Common myeloid progenitor, CD34-positive (primary cell): ENCODE results near the gene ASIC3.

Source experiments
- CTCF ChIA-PET: fragments of 350-600 bp; sonication (Branson Sonifier 250); formaldehyde crosslinking; loops from one replicate; lab custom pipeline; 2021; ENCODE audit warnings: antibody characterized with exemption; lab: Charles Lee
- POLR2A ChIA-PET: fragments of 350-600 bp; sonication (Branson Sonifier 250); formaldehyde crosslinking; loops from one replicate; lab custom pipeline; 2021; ENCODE audit warnings: antibody characterized with exemption; lab: Charles Lee
- DNase-seq, 3 donors: peaks; one replicate each; pipeline versions ENCODE4 v3.0.0 to v3.0.0-alpha.2; 2013
- H3K27ac ChIP-seq, 2 experiments: 1 replicate in 1 of 2; 2 replicates in 1 of 2; pipeline ENCODE4 v1.7.0; 2013; ENCODE audit warnings: inconsistent platforms in 2 of 2, low read length in 2 of 2, mild to moderate bottlenecking in 2 of 2, low read depth in 1 of 2, moderate library complexity in 1 of 2; ENCODE audit not compliant: severe bottlenecking in 2 of 2, insufficient read depth in 1 of 2, poor library complexity in 1 of 2
- H3K27me3 ChIP-seq, 5 experiments: replicated peaks in 2 of 5; 1 replicate in 3 of 5; 2 replicates in 2 of 5; pipeline versions ENCODE4 v1.6.1 to v1.7.0; 2013; ENCODE audit warnings: low read length in 4 of 5, mild to moderate bottlenecking in 2 of 5, moderate library complexity in 2 of 5, inconsistent platforms in 1 of 5; ENCODE audit not compliant: insufficient read depth in 5 of 5, control insufficient read depth in 4 of 5
- H3K36me3 ChIP-seq, 4 experiments: 1 replicate in 2 of 4; 2 replicates in 2 of 4; pipeline versions ENCODE4 v1.6.1 to v1.7.0; 2013; ENCODE audit warnings: low read length in 3 of 4, control low read depth in 1 of 4, mild to moderate bottlenecking in 1 of 4; ENCODE audit not compliant: control insufficient read depth in 4 of 4, insufficient read depth in 4 of 4
- H3K4me1 ChIP-seq, 4 experiments: 1 replicate in 3 of 4; 2 replicates in 1 of 4; pipeline versions ENCODE4 v1.6.1 to v1.7.1; 2013; ENCODE audit warnings: low read length in 3 of 4, mild to moderate bottlenecking in 3 of 4, control low read depth in 1 of 4, inconsistent platforms in 1 of 4, moderate library complexity in 1 of 4; ENCODE audit not compliant: control insufficient read depth in 4 of 4, insufficient read depth in 4 of 4; ENCODE audit errors: control extremely low read depth in 1 of 4
- H3K4me3 ChIP-seq, 7 experiments: 1 replicate in 4 of 7; 2 replicates in 3 of 7; pipeline versions ENCODE4 v1.5.1 to v1.7.0; 2013; ENCODE audit warnings: mild to moderate bottlenecking in 7 of 7, low read length in 6 of 7, moderate library complexity in 6 of 7, inconsistent platforms in 2 of 7, low read depth in 2 of 7, control low read depth in 1 of 7; ENCODE audit not compliant: insufficient read depth in 4 of 7, control insufficient read depth in 1 of 7; ENCODE audit errors: extremely low read depth in 1 of 7
- H3K9me3 ChIP-seq, 5 experiments: 1 replicate in 4 of 5; 2 replicates in 1 of 5; pipeline versions ENCODE4 v1.6.1 to v1.7.1; 2013; ENCODE audit warnings: low read length in 4 of 5, mild to moderate bottlenecking in 2 of 5, inconsistent platforms in 1 of 5, low read depth in 1 of 5, moderate library complexity in 1 of 5; ENCODE audit not compliant: control insufficient read depth in 4 of 5, insufficient read depth in 2 of 5; ENCODE audit errors: control extremely low read depth in 1 of 5
- WGBS: methylation state at CpG from one replicate; pipeline ENCODE4 v1.1.5; 2013; ENCODE audit not compliant: insufficient coverage; 5-methylcytosine and 5-hydroxymethylcytosine counted together

The ASIC3 gene

DNA sequence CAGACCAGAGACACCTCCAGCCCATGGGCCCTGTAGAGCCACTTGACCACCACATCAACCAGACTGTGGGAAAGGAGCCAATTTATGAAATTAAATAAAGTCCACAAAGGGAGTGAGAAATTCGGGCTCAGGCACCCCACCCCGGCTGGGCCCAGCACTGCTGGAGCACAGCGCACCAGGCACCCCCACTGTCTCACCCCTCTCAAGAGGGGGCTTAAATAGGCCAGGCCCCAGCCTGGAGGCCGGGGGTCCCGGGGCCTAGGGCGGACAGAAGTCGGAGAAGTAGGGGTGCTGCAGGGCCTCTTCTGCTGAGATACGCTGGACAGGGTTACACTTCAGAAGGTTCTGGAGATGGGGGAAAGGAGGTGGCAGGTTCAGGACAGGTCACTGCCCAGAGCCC, 5.4 kb downstream of the ASIC3 start:
- Histone ChIP-seq H3K27me3 (peaks cover 0 to 13% (median 0%) of the 10 kb centered on the region in 5 experiments), H3K4me3 (no peak overlapping the region), H3K27ac (no peak overlapping the region), H3K36me3 (peaks cover 0 to 3% (median 1%) of the 10 kb centered on the region in 4 experiments), H3K4me1 (peaks cover 3 to 56% (median 38%) of the 10 kb centered on the region in 4 experiments), H3K9me3 (no peaks in the 10 kb centered on the region)
- ChIA-PET CTCF (no interaction called here), POLR2A (no interaction called here)
- DNase-seq = no peak
- WGBS = 97% methylated on average over 4 of the region's 8 CpGs

DNA sequence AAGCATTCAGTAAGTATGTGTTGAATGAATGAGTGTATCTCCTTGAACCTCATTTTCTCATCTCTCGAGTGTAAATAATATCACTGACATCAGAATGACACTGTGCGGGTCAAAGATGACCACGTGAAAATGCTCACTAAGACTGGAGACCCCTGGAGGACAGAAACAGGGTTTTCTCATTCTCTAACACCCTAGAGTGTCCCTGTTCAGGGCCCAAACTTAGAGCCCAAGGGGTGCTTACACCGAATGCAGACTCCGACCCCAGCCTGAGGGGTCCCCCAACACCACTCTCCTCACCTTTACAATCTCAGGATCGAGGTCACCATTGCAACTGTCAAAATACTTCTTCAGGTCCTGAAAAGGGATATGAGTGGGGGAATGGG, 7.9 kb downstream of the ASIC3 start:
- H3K27ac ChIP-seq = no peak overlapping the region
- 100% methylated on average over 3 of the region's 6 CpGs for WGBS
- peaks cover 0 to 3% (median 0%) of the 10 kb centered on the region in 5 experiments for H3K27me3 ChIP-seq
- no peaks in the 10 kb centered on the region for H3K9me3 ChIP-seq
- H3K4me1 ChIP-seq = peaks cover 5 to 60% (median 49%) of the 10 kb centered on the region in 4 experiments
- H3K36me3 ChIP-seq = peaks cover 0 to 3% (median 1%) of the 10 kb centered on the region in 4 experiments
- POLR2A ChIA-PET = no interaction called here
- DNase-seq = no peak
- H3K4me3 ChIP-seq = no peak overlapping the region
- CTCF ChIA-PET = no interaction called here

DNA sequence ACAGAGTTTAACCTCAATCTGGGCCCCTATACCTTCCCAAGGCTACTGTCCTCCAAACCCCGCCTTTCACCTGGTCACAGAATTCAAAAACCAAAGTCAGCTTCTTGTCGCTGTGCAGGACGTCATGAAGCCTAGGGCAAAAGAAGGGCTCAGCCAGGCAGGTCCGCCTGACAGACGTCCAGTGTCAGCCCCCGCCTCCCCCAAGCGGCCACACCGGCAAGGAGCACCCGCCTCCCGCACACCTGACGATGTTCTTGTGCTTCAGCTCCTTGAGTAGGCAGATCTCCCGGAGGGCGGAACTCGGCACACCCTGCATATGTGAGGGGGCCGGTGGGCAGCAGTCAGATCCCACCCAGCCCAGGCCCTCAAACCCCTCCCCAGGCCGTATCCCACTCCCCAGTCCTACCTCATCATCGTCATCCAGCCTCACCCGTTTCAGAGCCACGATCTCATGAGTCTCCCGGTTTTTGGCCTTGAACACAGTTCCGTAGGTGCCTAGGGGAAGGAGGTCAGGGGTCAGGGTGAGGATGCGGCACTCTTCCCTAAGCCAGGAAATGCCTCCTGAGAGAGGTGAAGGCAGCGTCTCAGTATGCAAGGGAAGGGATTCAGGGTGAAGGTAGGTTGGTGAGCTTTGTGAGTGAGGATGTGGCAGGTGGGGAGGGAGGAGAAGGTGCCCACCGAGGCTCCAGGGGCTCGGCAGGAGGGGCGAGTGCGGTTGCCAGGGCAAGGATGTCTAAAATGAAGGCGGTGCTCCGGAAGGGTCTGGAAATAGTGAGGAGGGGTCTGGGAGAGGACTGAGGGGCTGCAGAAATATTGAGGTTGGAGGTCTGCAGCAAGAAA, 8.6 kb downstream of the ASIC3 start:
- no peak for DNase-seq
- Histone ChIP-seq H3K27ac (peak overlapping the region in 1 of 2 experiments; percentile 90), H3K9me3 (no peaks in the 10 kb centered on the region), H3K36me3 (peaks cover 0 to 4% (median 3%) of the 10 kb centered on the region in 4 experiments), H3K4me1 (peaks cover 5 to 60% (median 46%) of the 10 kb centered on the region in 4 experiments), H3K27me3 (peaks cover 0 to 2% (median 0%) of the 10 kb centered on the region in 5 experiments), H3K4me3 (peak overlapping the region; percentile 75 to 98 (median 82))
- ChIA-PET POLR2A (no interaction called here), CTCF (no interaction called here)
- 68% methylated on average over 25 of the region's 29 CpGs for WGBS

DNA sequence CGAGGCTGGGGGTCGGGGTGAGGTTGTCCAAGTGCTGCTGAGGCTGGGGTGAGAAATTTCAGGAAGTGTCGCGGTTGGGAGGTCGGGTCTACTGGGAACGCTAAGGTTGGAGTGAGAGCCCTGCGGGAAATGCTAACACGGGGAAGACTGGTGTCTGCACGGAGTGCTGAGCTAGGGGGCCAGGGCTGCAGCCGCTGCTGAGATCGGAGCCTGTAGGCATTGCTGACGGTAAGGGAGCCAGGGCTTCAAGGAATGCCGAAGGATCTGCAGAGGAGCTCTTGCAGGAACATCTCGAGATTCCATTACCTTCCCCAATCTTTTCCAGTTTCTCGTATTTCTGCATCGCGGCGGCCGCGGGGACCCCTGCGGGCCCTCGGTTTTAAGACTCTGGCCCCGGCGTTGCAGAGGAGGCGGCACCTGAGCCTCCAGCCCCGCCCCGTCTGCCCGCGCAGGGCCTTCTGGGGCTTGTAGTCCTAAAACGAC, 9.2 kb downstream of the ASIC3 start, which contains the start of gene CDK5:
CDK5 (minus strand) TSS at position 392 of the 483 bp plus-strand sequence; CDS start at position 343, 49 bp downstream.
- no peaks in the 10 kb centered on the region for H3K27me3 ChIP-seq
- peak within 1 kb of the TSS; percentile 75 to 98 (median 82) for H3K4me3 ChIP-seq
- H3K36me3 ChIP-seq = peaks cover 0 to 8% (median 5%) of the 10 kb centered on the region in 4 experiments
- ChIA-PET CTCF (interaction anchor here (7.2 kb wide), 1 partner anchor 18 kb away, joined by 64 read pairs; no protein-coding TSS in a partner anchor), POLR2A (interaction anchor here (1.1 kb wide), 1 partner anchor 18 kb away, joined by 4 read pairs; no protein-coding TSS in a partner anchor)
- no peaks in the 10 kb centered on the region for H3K9me3 ChIP-seq
- 0% methylated on average over 28 of the region's 30 CpGs for WGBS
- H3K27ac ChIP-seq = peak within 1 kb of the TSS; percentile 50 to 90
- peaks cover 5 to 54% (median 45%) of the 10 kb centered on the region in 4 experiments for H3K4me1 ChIP-seq
- no peak for DNase-seq

DNA sequence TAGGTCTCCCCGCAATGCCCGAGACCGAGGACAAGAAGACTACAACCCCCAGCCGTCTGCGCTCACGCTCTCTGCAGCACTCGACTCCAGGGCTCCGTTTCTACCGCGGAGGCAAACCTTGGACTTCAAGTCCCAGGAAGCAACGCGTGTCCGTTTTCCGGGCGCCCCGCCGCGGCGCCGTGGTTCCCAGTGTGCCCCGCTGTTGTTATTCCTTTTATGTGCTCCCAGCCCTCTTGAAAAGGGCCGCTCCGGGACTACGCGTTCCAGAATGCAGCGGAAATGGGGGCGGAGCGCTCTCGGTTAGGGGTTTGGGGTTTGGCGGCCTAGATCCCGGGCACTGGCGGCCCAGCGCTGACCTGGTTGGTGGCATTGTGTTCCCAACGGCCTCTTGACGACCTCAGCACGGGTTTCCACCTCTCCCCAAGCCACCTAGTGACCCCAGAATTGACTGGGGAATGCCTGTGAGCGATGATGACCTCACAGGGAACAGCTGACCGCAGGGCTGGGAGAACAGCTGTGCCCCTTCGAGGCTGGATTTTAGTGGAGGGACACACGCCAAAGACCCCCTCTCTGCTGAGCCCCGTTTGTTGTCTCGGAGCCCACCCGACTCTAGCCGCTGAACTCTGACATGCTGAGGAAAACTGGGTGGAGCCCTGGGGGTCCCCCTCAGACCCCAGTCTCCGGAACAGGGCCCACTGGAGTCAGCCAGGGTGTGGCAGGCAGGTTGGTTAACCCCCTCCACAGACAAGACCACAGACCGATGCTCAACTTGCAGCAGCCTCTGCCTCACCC, 9.9 kb downstream of the ASIC3 start:
- H3K9me3 ChIP-seq = no peaks in the 10 kb centered on the region
- whole genome bisulfite sequencing = 2% methylated on average over 41 of the region's 46 CpGs
- H3K27ac ChIP-seq = peak overlapping the region; percentile 50 to 90
- no peaks in the 10 kb centered on the region for H3K27me3 ChIP-seq
- peaks cover 0 to 10% (median 6%) of the 10 kb centered on the region in 4 experiments for H3K36me3 ChIP-seq
- ChIA-PET CTCF (interaction anchor here (1.0 to 7.2 kb wide), 3 partner anchors 17 to 54 kb away, joined by 5 to 64 read pairs (median 5); partner anchors contain the start of gene ABCB8), POLR2A (interaction anchor here (0.7 to 1.1 kb wide), 2 partner anchors 18 to 30 kb away, joined by 3 to 4 read pairs; partner anchors contain the start of gene ABCB8)
- H3K4me1 ChIP-seq = peaks cover 5 to 47% (median 40%) of the 10 kb centered on the region in 4 experiments
- peak; percentile 99 to 100 (median 99) for DNase-seq
- H3K4me3 ChIP-seq = peak overlapping the region; percentile 68 to 98 (median 82)

DNA sequence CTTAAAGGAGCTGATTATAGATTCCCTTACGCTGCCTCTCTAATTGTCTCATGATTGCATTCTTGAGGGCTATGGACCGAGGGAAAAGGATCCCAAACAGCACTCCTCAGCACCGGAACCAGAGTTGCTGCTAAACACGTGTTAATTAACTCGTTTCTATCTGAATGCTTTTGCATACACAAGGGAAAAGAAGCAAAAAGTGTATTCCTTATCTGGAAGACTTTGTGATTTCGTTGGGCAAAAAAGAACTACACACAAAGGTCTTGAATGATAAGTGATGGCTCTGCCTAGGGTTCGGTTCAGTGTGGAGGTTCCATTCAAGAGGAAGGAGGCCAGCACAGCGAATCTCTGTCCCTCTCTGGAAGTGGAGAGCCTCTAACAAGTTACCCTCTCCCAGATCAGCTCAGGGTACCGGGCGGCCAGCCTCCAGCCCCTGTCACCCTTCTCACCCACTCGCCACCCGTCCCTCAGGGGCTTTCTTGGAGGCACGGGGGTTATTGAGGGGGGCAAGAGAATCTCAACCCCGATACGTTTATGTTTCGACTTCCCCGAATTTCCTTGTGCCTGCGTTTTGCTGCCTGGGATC, 10.5 kb downstream of the ASIC3 start:
- H3K4me1 ChIP-seq = peaks cover 5 to 44% (median 37%) of the 10 kb centered on the region in 4 experiments
- peak overlapping the region in 1 of 2 experiments; percentile 90 for H3K27ac ChIP-seq
- H3K36me3 ChIP-seq = peaks cover 0 to 14% (median 10%) of the 10 kb centered on the region in 4 experiments
- no peaks in the 10 kb centered on the region for H3K27me3 ChIP-seq
- peak overlapping the region; percentile 57 to 98 (median 82) for H3K4me3 ChIP-seq
- 0% methylated on average over 10 of the region's 18 CpGs for WGBS
- no peak for DNase-seq
- CTCF ChIA-PET = interaction anchor here (1.0 to 7.2 kb wide), 3 partner anchors 17 to 53 kb away, joined by 5 to 64 read pairs (median 5); partner anchors contain the start of gene ABCB8
- H3K9me3 ChIP-seq = no peaks in the 10 kb centered on the region
- POLR2A ChIA-PET = interaction anchor here (0.6 to 1.1 kb wide), 2 partner anchors 19 to 1275 kb away, joined by 3 to 4 read pairs; no protein-coding TSS in a partner anchor
